IMR-90 (cell line): Measurements from ENCODE around the gene MCRS1. TPM values are rescaled to one million over a fixed set of nuclear protein-coding genes. Genes with fewer than 3 reads are reported as not detected.

Source experiments
- ATAC-seq: fragments of 200-7000 bp; cut with Tn5 transposase; 2 replicates; pipeline ENCODE4 v1.9.1; 2020; ENCODE audit warnings: low read depth, mild to moderate bottlenecking, moderate library complexity
- BruUV-seq: library from RNA; stranded (reverse); fragments of 400-500 nt; replicated peaks from 2 replicates; lab custom pipeline; 2021; lab: Mats Ljungman, UMichigan
- CTCF ChIA-PET: fragments of 300-600 bp; formaldehyde crosslinking; extraction: SDS; loops from one replicate; lab custom pipeline; 2021; ENCODE audit warnings: antibody characterized with exemption; lab: Yijun Ruan, JAX
- POLR2A ChIA-PET: fragments of 300-600 bp; sonication (Branson Sonifier 250); formaldehyde crosslinking; loops from one replicate; lab custom pipeline; 2022; ENCODE audit warnings: antibody characterized with exemption; ENCODE audit not compliant: unreplicated experiment; lab: Charles Lee
- DNase-seq: peaks from one replicate; pipeline ENCODE4 v3.0.0; 2013
- H2AFZ ChIP-seq: replicated peaks from 2 replicates; pipeline ENCODE3; 2013; ENCODE audit warnings: low read length, mild to moderate bottlenecking; ENCODE audit not compliant: poor library complexity
- H2AK5ac ChIP-seq: 2 replicates; pipeline ENCODE4 v1.6.1; 2013; ENCODE audit warnings: low read depth, low read length, inconsistent platforms
- H2AK9ac ChIP-seq: replicated peaks from 2 replicates; pipeline ENCODE3; 2013; ENCODE audit warnings: mild to moderate bottlenecking, low read depth, low read length, moderate library complexity; ENCODE audit not compliant: poor library complexity
- H2BK120ac ChIP-seq: 2 replicates; pipeline ENCODE4 v1.6.1; 2013; ENCODE audit warnings: low read depth, low read length, inconsistent platforms
- H2BK15ac ChIP-seq: 3 replicates; pipeline ENCODE4 v1.6.1; 2013; ENCODE audit warnings: low read depth, low read length, inconsistent platforms
- H2BK20ac ChIP-seq: 2 replicates; pipeline ENCODE4 v1.6.1; 2013; ENCODE audit warnings: low read depth, mild to moderate bottlenecking, inconsistent platforms, low read length, moderate library complexity
- H2BK5ac ChIP-seq: 2 replicates; pipeline ENCODE4 v1.6.1; 2013; ENCODE audit warnings: mild to moderate bottlenecking, low read depth, low read length, inconsistent platforms; ENCODE audit not compliant: poor library complexity, severe bottlenecking
- H3K14ac ChIP-seq: replicated peaks from 2 replicates; pipeline ENCODE4 v1.6.1; 2013; ENCODE audit warnings: low read depth, low read length, inconsistent platforms
- H3K18ac ChIP-seq: 2 replicates; pipeline ENCODE4 v1.6.1; 2013; ENCODE audit warnings: low read depth, low read length, control low read depth
- H3K23ac ChIP-seq: 2 replicates; pipeline ENCODE4 v1.6.1; 2013; ENCODE audit warnings: low read depth, low read length, inconsistent platforms
- H3K27ac ChIP-seq: 2 replicates; pipeline ENCODE4 v1.5.1; 2013; ENCODE audit warnings: mild to moderate bottlenecking, control low read depth, low read length; ENCODE audit not compliant: insufficient read depth
- H3K27me3 ChIP-seq: 2 replicates; pipeline ENCODE4 v1.6.1; 2013; ENCODE audit warnings: low read length; ENCODE audit not compliant: control insufficient read depth, insufficient read depth
- H3K36me3 ChIP-seq: 2 replicates; pipeline ENCODE4 v1.6.1; 2013; ENCODE audit warnings: low read length, mixed read lengths; ENCODE audit not compliant: control insufficient read depth, insufficient read depth
- H3K4ac ChIP-seq: 2 replicates; pipeline ENCODE4 v1.6.1; 2013; ENCODE audit warnings: low read depth, low read length, inconsistent platforms
- H3K4me1 ChIP-seq: 2 replicates; pipeline ENCODE4 v1.6.1; 2013; ENCODE audit warnings: low read length, mixed read lengths; ENCODE audit not compliant: control insufficient read depth, insufficient read depth
- H3K4me2 ChIP-seq: 2 replicates; pipeline ENCODE4 v1.6.1; 2013; ENCODE audit warnings: low read depth, mild to moderate bottlenecking, control low read depth, low read length, moderate library complexity
- H3K4me3 ChIP-seq: 2 replicates; pipeline ENCODE4 v1.5.1; 2013; ENCODE audit warnings: low read depth, mild to moderate bottlenecking, control low read depth, low read length, moderate library complexity; ENCODE audit not compliant: insufficient read depth
- H3K56ac ChIP-seq: 2 replicates; pipeline ENCODE4 v1.6.1; 2013; ENCODE audit warnings: low read length, inconsistent platforms; ENCODE audit not compliant: insufficient read depth; ENCODE audit errors: extremely low read depth
- H3K79me1 ChIP-seq, 2 experiments: 2 replicates each; pipeline ENCODE4 v1.6.1; 2013; ENCODE audit warnings: low read length in 2 of 2, inconsistent platforms in 1 of 2, low read depth in 1 of 2
- H3K9ac ChIP-seq: 2 replicates; pipeline ENCODE4 v1.6.1; 2013; ENCODE audit warnings: low read depth, low read length, control low read depth
- H3K9me1 ChIP-seq: 2 replicates; pipeline ENCODE4 v1.6.1; 2013; ENCODE audit warnings: low read length, inconsistent platforms; ENCODE audit not compliant: insufficient read depth
- H3K9me3 ChIP-seq: 2 replicates; pipeline ENCODE4 v1.6.1; 2013; ENCODE audit warnings: low read length; ENCODE audit not compliant: control insufficient read depth, insufficient read depth
- H4K20me1 ChIP-seq: 2 replicates; pipeline ENCODE4 v1.6.1; 2013; ENCODE audit warnings: low read length, inconsistent platforms; ENCODE audit not compliant: insufficient read depth
- H4K5ac ChIP-seq: 2 replicates; pipeline ENCODE4 v1.6.1; 2013; ENCODE audit warnings: mild to moderate bottlenecking, low read depth, low read length, control low read depth
- H4K8ac ChIP-seq, 2 experiments: 2 replicates each; pipeline ENCODE4 v1.6.1; 2013; ENCODE audit warnings: low read depth in 2 of 2, low read length in 2 of 2, control low read depth in 1 of 2, inconsistent platforms in 1 of 2
- H4K91ac ChIP-seq: 2 replicates; pipeline ENCODE4 v1.6.1; 2013; ENCODE audit warnings: low read depth, low read length, inconsistent platforms; ENCODE audit not compliant: insufficient read depth
- MXI1 ChIP-seq: IDR thresholded peaks from 2 replicates; pipeline ENCODE4 v1.6.1; 2012; ENCODE audit warnings: low read depth, mild to moderate bottlenecking, low read length, moderate library complexity, borderline replicate concordance
- NFE2L2 ChIP-seq: fragments of 150-350 bp; IDR thresholded peaks from 2 replicates; pipeline ENCODE4 v1.6.1; 2016; ENCODE audit warnings: low read depth, mild to moderate bottlenecking, low read length
- WGBS, 2 experiments: methylation state at CpG; one replicate each; pipeline versions ENCODE4 v1.1.5 to v1.1.7; 2013; ENCODE audit warnings: missing lambda C conversion rate in 2 of 2; ENCODE audit not compliant: insufficient read length in 1 of 2; ENCODE audit errors: extremely low coverage in 2 of 2; 5-methylcytosine and 5-hydroxymethylcytosine counted together
- dilution Hi-C: fragments of 300-500 bp; cut with HindIII; formaldehyde crosslinking; loops from one replicate; pipeline ENCODE4 v1.14.3; 2018; ENCODE audit warnings: low sequenced_read_pairs; ENCODE audit not compliant: unreplicated experiment
- in situ Hi-C: fragments of 300-500 bp; cut with MboI; formaldehyde crosslinking; loops from 3 replicates; pipeline ENCODE4 v1.14.3; 2019; ENCODE audit warnings: low sequenced_read_pairs, inconsistent platforms, mixed read lengths
- intact Hi-C: fragments of 100-400 bp; cut with micrococcal nuclease; formaldehyde crosslinking; loops from 2 replicates; pipeline ENCODE4 v1.10.0; 2022
- polyA plus RNA-seq, 3 experiments: library from polyadenylated mRNA; depleted of rRNA; stranded (reverse); fragments of >200 nt; gene quantifications; 2 replicates each; pipeline ENCODE4 v1.2.3, GENCODE V29; 2012; ENCODE audit warnings: low replicate concordance in 1 of 3
- total RNA-seq: library from RNA; depleted of rRNA; stranded (reverse); fragments of >200 nt; gene quantifications from 2 replicates; pipeline ENCODE4 v1.2.3, GENCODE V29; 2012
- TF ChIP-seq, protein P1 (sequence below): fragments of 150-350 bp; IDR thresholded peaks from 2 replicates; pipeline ENCODE4 v1.6.1; 2017; ENCODE audit warnings: mild to moderate bottlenecking, antibody characterized with exemption, low read length, low read depth

The MCRS1 gene
- total and polyA plus RNA-seq, 2 of the 4 experiments (the other 2 are of a cell fraction) = 72.9 to 73.2 TPM

DNA sequence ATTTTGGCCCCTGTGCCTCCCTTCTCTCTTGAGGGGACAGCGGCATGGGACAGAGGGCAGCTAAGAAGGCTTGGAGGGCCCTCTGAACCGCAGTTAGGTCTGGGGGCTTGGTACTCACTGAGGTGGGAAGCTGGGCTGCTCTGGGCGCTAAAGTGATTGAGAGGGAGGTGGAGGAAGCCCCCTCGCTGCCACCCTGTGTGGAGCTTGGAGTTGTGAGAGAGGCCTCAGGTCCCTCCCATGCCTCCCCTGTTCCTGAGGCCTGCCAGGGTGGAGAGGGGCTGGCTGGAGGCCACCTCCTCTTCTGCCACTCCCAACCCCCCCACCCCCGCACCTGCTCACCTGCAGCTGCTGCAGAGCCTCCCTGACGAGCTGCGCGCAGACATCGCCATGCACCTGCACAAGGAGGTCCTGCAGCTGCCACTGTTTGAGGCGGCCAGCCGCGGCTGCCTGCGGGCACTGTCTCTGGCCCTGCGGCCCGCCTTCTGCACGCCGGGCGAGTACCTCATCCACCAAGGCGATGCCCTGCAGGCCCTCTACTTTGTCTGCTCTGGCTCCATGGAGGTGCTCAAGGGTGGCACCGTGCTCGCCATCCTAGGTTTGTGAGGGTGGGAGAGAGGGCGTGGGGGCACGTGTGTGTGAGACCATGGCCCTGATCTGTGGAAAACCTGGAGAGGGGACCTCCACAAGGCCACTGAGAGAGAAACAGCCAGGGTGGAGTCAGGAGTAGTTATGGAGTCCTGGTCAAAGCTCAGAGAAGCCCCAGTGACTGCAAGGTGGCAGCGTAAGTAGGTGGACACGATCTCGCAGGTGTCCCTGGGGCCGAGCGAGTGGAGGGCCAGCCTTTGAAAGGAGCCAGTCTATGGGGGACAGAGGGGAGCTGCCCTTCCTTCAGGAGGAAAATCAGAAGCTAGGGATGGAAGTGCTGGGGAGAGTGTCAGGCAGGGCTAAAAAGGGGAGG is 17.9 kb downstream of the MCRS1 start:
- dilution Hi-C loops (no loop called here), in situ Hi-C loops (no loop called here), intact Hi-C loops (no loop called here)
- Histone ChIP-seq H2AK5ac (no peak overlapping the region), H3K4me1 (peaks cover 3% of the 10 kb centered on the region; the same call in 1 of the 2 replicates), H3K4ac (no peak overlapping the region), H3K23ac (no peak overlapping the region), H4K20me1 (no peaks in the 10 kb centered on the region), H3K4me3 (no peak overlapping the region), H2BK15ac (no peak overlapping the region), H2BK120ac (no peak overlapping the region), H2AK9ac (peak overlapping the region; percentile 50), H3K9me1 (no peaks in the 10 kb centered on the region), H4K5ac (no peak overlapping the region), H3K18ac (no peak overlapping the region), H3K79me1 (no peaks in the 10 kb centered on the region), H3K14ac (no peak overlapping the region), H2BK20ac (no peak overlapping the region), H3K36me3 (no peaks in the 10 kb centered on the region), H2AFZ (peak overlapping the region; percentile 44), H3K9me3 (no peaks in the 10 kb centered on the region), H3K56ac (no peak overlapping the region), H3K9ac (no peak overlapping the region), H4K8ac (no peak overlapping the region), H3K4me2 (no peak overlapping the region), H2BK5ac (no peak overlapping the region), H3K27me3 (peaks cover 69% of the 10 kb centered on the region), H4K91ac (no peak overlapping the region), H3K27ac (no peak overlapping the region)
- ATAC-seq (no peak), DNase-seq (no peak)
- ChIA-PET CTCF (interaction anchor here (0.6 to 0.7 kb wide), 2 partner anchors 17 to 58 kb away, joined by 3 to 5 read pairs; no protein-coding TSS in a partner anchor), POLR2A (no interaction called here)
- TF ChIP-seq, protein P1, sequence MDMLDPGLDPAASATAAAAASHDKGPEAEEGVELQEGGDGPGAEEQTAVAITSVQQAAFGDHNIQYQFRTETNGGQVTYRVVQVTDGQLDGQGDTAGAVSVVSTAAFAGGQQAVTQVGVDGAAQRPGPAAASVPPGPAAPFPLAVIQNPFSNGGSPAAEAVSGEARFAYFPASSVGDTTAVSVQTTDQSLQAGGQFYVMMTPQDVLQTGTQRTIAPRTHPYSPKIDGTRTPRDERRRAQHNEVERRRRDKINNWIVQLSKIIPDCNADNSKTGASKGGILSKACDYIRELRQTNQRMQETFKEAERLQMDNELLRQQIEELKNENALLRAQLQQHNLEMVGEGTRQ = no peak
- TF ChIP-seq MXI1 (no peak), NFE2L2 (no peak)
- BruUV-seq = no TSS peak
- WGBS, 2 experiments = 83% methylated on average over 8 of the region's 28 CpGs; no CpG with 5 or more reads in 1 of the 2 experiments
